SK-N-SH (cell line): Measurements from ENCODE around the gene DDX41. TPM values are rescaled to one million over a fixed set of nuclear protein-coding genes. Genes with fewer than 3 reads are reported as not detected.

ENCODE experiments used
- CTCF ChIA-PET: fragments of 300-600, 350-600 bp; formaldehyde crosslinking; extraction: SDS; loops from one replicate; lab custom pipeline; 2021; lab: Yijun Ruan, JAX
- POLR2A ChIA-PET: fragments of 350-600 bp; sonication (Branson Sonifier 250); formaldehyde crosslinking; extraction: SDS; loops from one replicate; lab custom pipeline; 2020; ENCODE audit warnings: antibody characterized with exemption, inconsistent platforms; lab: Yijun Ruan, JAX
- DNase-seq: peaks from one replicate; pipeline ENCODE4 v3.0.0; 2012
- H2AFZ ChIP-seq: fragments of 200-600 bp; sonication (generic); 2 replicates; pipeline ENCODE4 v1.8.1; 2016; ENCODE audit warnings: antibody characterized with exemption, mild to moderate bottlenecking, low read depth
- H3F3A ChIP-seq: fragments of 200-600 bp; sonication (generic); replicated peaks from 2 replicates; pipeline ENCODE3; 2016; ENCODE audit warnings: antibody characterized with exemption, mild to moderate bottlenecking; ENCODE audit not compliant: insufficient read depth
- H3K27ac ChIP-seq, 2 experiments: fragments of 200-500 bp in 1 of 2; fragments of 200-600 bp in 1 of 2; sonication (Bioruptor generic) in 1 of 2; sonication (generic), shearing (Covaris generic) in 1 of 2; 2 replicates each; pipeline versions ENCODE4 v1.5.1 to v1.6.1; 2014 to 2016; ENCODE audit warnings: low read depth in 2 of 2, inconsistent platforms in 1 of 2, low read length in 1 of 2, mild to moderate bottlenecking in 1 of 2, mixed read lengths in 1 of 2
- H3K27me3 ChIP-seq: fragments of 200-600 bp; sonication (generic), shearing (Covaris generic); 2 replicates; pipeline ENCODE4 v1.6.1; 2016; ENCODE audit warnings: mixed run types; ENCODE audit not compliant: insufficient read depth
- H3K36me3 ChIP-seq, 2 experiments: fragments of 200-500 bp in 1 of 2; fragments of 200-600 bp in 1 of 2; sonication (Bioruptor generic) in 1 of 2; sonication (generic) in 1 of 2; replicated peaks in 1 of 2; 2 replicates each; pipeline versions ENCODE3 to v1.5.1; 2014 to 2016; ENCODE audit warnings: low read length in 1 of 2, mild to moderate bottlenecking in 1 of 2; ENCODE audit not compliant: insufficient read depth in 2 of 2, control insufficient read depth in 1 of 2
- H3K4me1 ChIP-seq, 2 experiments: fragments of 200-500 bp in 1 of 2; fragments of 200-600 bp in 1 of 2; sonication (Bioruptor generic) in 1 of 2; sonication (generic), shearing (Covaris generic) in 1 of 2; 2 replicates each; pipeline versions ENCODE4 v1.5.1 to v1.6.1; 2014 to 2016; ENCODE audit warnings: low read depth in 1 of 2, low read length in 1 of 2, mixed run types in 1 of 2; ENCODE audit not compliant: insufficient read depth in 2 of 2, control insufficient read depth in 1 of 2
- H3K4me2 ChIP-seq: fragments of 200-600 bp; sonication (generic), shearing (Covaris generic); 2 replicates; pipeline ENCODE4 v1.6.1; 2017; ENCODE audit warnings: mixed run types
- H3K4me3 ChIP-seq, 2 experiments: fragments of 200-500 bp in 1 of 2; fragments of 200-600 bp in 1 of 2; sonication (Bioruptor generic) in 1 of 2; sonication (generic), shearing (Covaris generic) in 1 of 2; 2 replicates each; pipeline versions ENCODE4 v1.5.1 to v1.8.1; 2014 to 2016; ENCODE audit warnings: low read depth in 2 of 2, inconsistent platforms in 1 of 2, low read length in 1 of 2, mild to moderate bottlenecking in 1 of 2, mixed read lengths in 1 of 2, moderate library complexity in 1 of 2
- H3K79me2 ChIP-seq: fragments of 200-600 bp; sonication (generic); 2 replicates; pipeline ENCODE4 v1.8.1; 2017; ENCODE audit warnings: mild to moderate bottlenecking; ENCODE audit not compliant: insufficient read depth
- H3K9ac ChIP-seq: fragments of 200-600 bp; sonication (generic); 2 replicates; pipeline ENCODE4 v1.6.1; 2017; ENCODE audit warnings: mixed run types
- H3K9me2 ChIP-seq: fragments of 200-600 bp; sonication (generic); 2 replicates; pipeline ENCODE4 v1.6.1; 2017; ENCODE audit warnings: mixed run types
- H3K9me3 ChIP-seq: fragments of 200-600 bp; sonication (generic); 2 replicates; pipeline ENCODE4 v1.6.1; 2017; ENCODE audit warnings: mixed run types, mild to moderate bottlenecking, moderate library complexity
- H4K20me1 ChIP-seq: fragments of 200-600 bp; sonication (generic); 2 replicates; pipeline ENCODE4 v1.6.1; 2017; ENCODE audit warnings: mild to moderate bottlenecking, mixed run types; ENCODE audit not compliant: insufficient read depth
- EP300 ChIP-seq, 2 experiments: IDR thresholded peaks; 2 replicates each; pipeline versions ENCODE4 v1.4.0 to v1.6.1; 2012; ENCODE audit warnings: borderline replicate concordance in 1 of 2, low read depth in 1 of 2, low read length in 1 of 2
- FOXJ3 ChIP-seq: sonication (generic); formaldehyde crosslinking; IDR thresholded peaks from 2 replicates; pipeline ENCODE4 v1.5.1; 2020; ENCODE audit warnings: mild to moderate bottlenecking, missing genetic modification reagents
- FOXM1 ChIP-seq: IDR thresholded peaks from 2 replicates; pipeline ENCODE4 v1.4.0; 2012; ENCODE audit warnings: low read depth, mild to moderate bottlenecking
- GATA2 ChIP-seq: sonication (generic); formaldehyde crosslinking; IDR thresholded peaks from 2 replicates; pipeline ENCODE4 v1.5.0; 2020; ENCODE audit warnings: mild to moderate bottlenecking, missing genetic modification reagents
- JUND ChIP-seq: IDR thresholded peaks from 2 replicates; pipeline ENCODE4 v1.4.0; 2012
- NFIC ChIP-seq: IDR thresholded peaks from 2 replicates; pipeline ENCODE4 v1.4.0; 2012; ENCODE audit warnings: borderline replicate concordance
- PBX3 ChIP-seq: IDR thresholded peaks from 2 replicates; pipeline ENCODE4; 2012
- RCOR1 ChIP-seq: fragments of 150-350 bp; IDR thresholded peaks from 2 replicates; pipeline ENCODE4 v1.6.1; 2017; ENCODE audit warnings: antibody characterized with exemption, low read length
- SIN3A ChIP-seq: IDR thresholded peaks from 2 replicates; pipeline ENCODE4 v1.6.1; 2012; ENCODE audit warnings: low read depth, mild to moderate bottlenecking, low read length, moderate library complexity, borderline replicate concordance
- USF2 ChIP-seq: fragments of 150-350 bp; IDR thresholded peaks from 2 replicates; pipeline ENCODE4 v1.6.1; 2017; ENCODE audit warnings: antibody characterized with exemption, low read length, low read depth, borderline replicate concordance
- WGBS: methylation state at CpG from one replicate; pipeline ENCODE4 v1.1.6; 2017; ENCODE audit warnings: low lambda C conversion rate; 5-methylcytosine and 5-hydroxymethylcytosine counted together
- polyA plus RNA-seq, 3 experiments: library from polyadenylated mRNA; depleted of rRNA; stranded (reverse); fragments of >200 nt; gene quantifications; 2 replicates each; pipeline ENCODE4 v1.2.3, GENCODE V29; 2012

The DDX41 gene
- polyA plus RNA-seq, 1 of the 3 experiments (the other 2 are of a cell fraction) = 176 TPM

DNA sequence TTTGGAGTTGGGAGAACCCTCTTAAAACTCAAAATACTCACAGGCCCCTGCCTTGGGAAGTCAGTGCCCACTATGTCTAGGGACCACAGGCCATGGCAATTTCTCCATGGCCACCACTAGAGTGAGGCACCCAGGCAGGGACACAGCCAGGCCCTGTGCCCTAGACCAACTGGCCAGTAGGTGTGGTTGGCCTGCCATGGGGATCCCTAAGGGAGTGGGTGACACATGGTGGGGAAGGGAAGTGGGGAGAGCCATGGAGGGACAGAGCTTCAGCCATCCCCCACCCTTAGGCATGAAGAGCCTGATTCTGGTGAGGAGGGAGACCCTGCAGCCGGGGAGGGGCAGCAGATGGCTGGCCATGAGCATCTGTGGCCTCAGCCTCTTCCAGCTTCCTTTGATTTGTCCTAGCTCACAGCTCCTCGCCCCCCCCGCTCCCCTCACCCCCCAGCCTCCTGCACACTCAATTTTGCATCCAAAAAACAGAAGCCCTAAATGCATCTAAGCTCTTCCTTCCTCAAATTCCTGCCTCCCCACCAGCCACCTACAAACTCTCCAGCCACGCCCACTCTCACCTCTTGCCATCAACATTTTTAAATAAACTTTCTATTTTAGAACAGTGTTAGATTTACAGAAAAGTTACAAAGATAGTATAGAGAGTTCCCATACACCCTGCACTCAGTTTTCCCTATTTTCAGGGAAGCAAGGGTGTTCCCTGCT is 41.8 kb downstream of the DDX41 start:
- CTCF ChIA-PET = interaction anchor here (1.4 to 20.3 kb wide), 6 partner anchors 10 to 71 kb away, joined by 3 to 215 read pairs (median 20); partner anchors contain the start of gene PDLIM7
- peaks cover 5 to 12% of the 10 kb centered on the region in 2 experiments for H3K36me3 ChIP-seq
- no peaks in the 10 kb centered on the region for H3K27me3 ChIP-seq
- peaks cover 32% of the 10 kb centered on the region for H4K20me1 ChIP-seq
- no peak overlapping the region for H3K4me2 ChIP-seq
- H3K27ac ChIP-seq = peak overlapping the region in 1 of 2 experiments; percentile 31; a peak in 2 of 4 replicates
- H3K4me3 ChIP-seq = no peak overlapping the region
- 92% methylated on average over 4 of the region's 4 CpGs for WGBS
- H3K9me2 ChIP-seq = no peaks in the 10 kb centered on the region
- H3K4me1 ChIP-seq = peaks cover 23 to 78% of the 10 kb centered on the region in 2 experiments
- TF ChIP-seq NFIC (no peak), RCOR1 (no peak), SIN3A (no peak)
- TF ChIP-seq, all 33 proteins: peak for 0
- POLR2A ChIA-PET = interaction anchor here (0.6 kb wide), 1 partner anchor 20 kb away, joined by 3 read pairs; no protein-coding TSS in a partner anchor
- Histone ChIP-seq H3K79me2 (peaks cover 30% of the 10 kb centered on the region), H3K9me3 (no peaks in the 10 kb centered on the region), H3K9ac (no peak overlapping the region), H2AFZ (no peak overlapping the region), H3F3A (peaks cover 54% of the 10 kb centered on the region)
- DNase-seq = no peak

GRCh38 chr5:177474002-177474476 is 42.7 kb downstream of the DDX41 start:
- WGBS = 82% methylated on average over 7 of the region's 7 CpGs
- Histone ChIP-seq H2AFZ (no peak overlapping the region), H3K9me3 (no peaks in the 10 kb centered on the region), H4K20me1 (peaks cover 37% of the 10 kb centered on the region), H3K9me2 (no peaks in the 10 kb centered on the region), H3F3A (peaks cover 44% of the 10 kb centered on the region), H3K27ac (peak overlapping the region; percentile 41 to 45; a peak in 2 of 4 replicates), H3K27me3 (no peaks in the 10 kb centered on the region), H3K4me1 (peaks cover 31 to 77% of the 10 kb centered on the region in 2 experiments), H3K4me3 (peak overlapping the region in 1 of 2 experiments; percentile 96; a peak in 1 of 4 replicates), H3K36me3 (peaks cover 5 to 14% of the 10 kb centered on the region in 2 experiments), H3K4me2 (no peak overlapping the region), H3K9ac (no peak overlapping the region), H3K79me2 (peaks cover 39% of the 10 kb centered on the region)
- no peak for TF ChIP-seq USF2
- no peak for TF ChIP-seq FOXM1
- TF ChIP-seq JUND = no peak
- no peak for TF ChIP-seq EP300 (IDR thresholded peaks at IDR 0.05; ENCODE audit: borderline replicate concordance in 1 of 2, low read depth in 1 of 2, low read length in 1 of 2)
- TF ChIP-seq PBX3 = no peak
- TF ChIP-seq SIN3A = no peak
- TF ChIP-seq RCOR1 = no peak
- no peak for TF ChIP-seq FOXJ3 (CRISPR knock-in tag)
- no peak for TF ChIP-seq GATA2
- ChIA-PET CTCF (interaction anchor here (1.4 to 20.3 kb wide), 6 partner anchors 9 to 70 kb away, joined by 3 to 215 read pairs (median 20); partner anchors contain the start of gene PDLIM7), POLR2A (interaction anchor here (0.8 to 1.1 kb wide), 5 partner anchors 9 to 21 kb away, joined by 3 to 5 read pairs (median 3); no protein-coding TSS in a partner anchor)
- no peak for DNase-seq
